HEK293 (cell line): Measurements from ENCODE around the gene SUSD2.

Source experiments
- CTCF ChIA-PET: fragments of 350-600 bp; formaldehyde crosslinking; extraction: SDS; loops from one replicate; lab custom pipeline; 2021; ENCODE audit warnings: antibody characterized with exemption; lab: Yijun Ruan, JAX
- POLR2A ChIA-PET: fragments of 300-600 bp; formaldehyde crosslinking; extraction: SDS; loops from one replicate; lab custom pipeline; 2020; ENCODE audit warnings: antibody characterized with exemption, inconsistent platforms; lab: Yijun Ruan, JAX
- H3K27ac ChIP-seq: fragments of 200-500 bp; sonication (Bioruptor generic); 2 replicates; pipeline ENCODE4 v1.5.1; 2014; ENCODE audit warnings: low read depth, low read length, control low read depth, inconsistent platforms; ENCODE audit errors: extremely low read depth
- H3K36me3 ChIP-seq, 2 experiments: fragments of 200-500 bp in 1 of 2; sonication (Bioruptor generic) in 1 of 2; 1 replicate in 1 of 2; 2 replicates in 1 of 2; pipeline ENCODE4 v1.5.1; 2014 to 2017; ENCODE audit warnings: inconsistent platforms in 2 of 2, low read length in 2 of 2; ENCODE audit not compliant: control insufficient read depth in 2 of 2, insufficient read depth in 1 of 2
- H3K4me1 ChIP-seq: fragments of 200-500 bp; sonication (Bioruptor generic); 2 replicates; pipeline ENCODE4 v1.5.1; 2014; ENCODE audit warnings: mild to moderate bottlenecking, low read length, inconsistent platforms; ENCODE audit not compliant: control insufficient read depth, insufficient read depth
- H3K4me3 ChIP-seq: 2 replicates; pipeline ENCODE4 v1.5.1; 2011; ENCODE audit warnings: low read depth, mild to moderate bottlenecking, control low read depth, low read length, moderate library complexity
- H3K9me3 ChIP-seq: fragments of 200-500 bp; sonication (Bioruptor generic); 2 replicates; pipeline ENCODE4 v1.5.1; 2014; ENCODE audit warnings: low read depth, low read length, inconsistent platforms; ENCODE audit not compliant: control insufficient read depth, insufficient read depth
- ELK4 ChIP-seq: IDR thresholded peaks from 2 replicates; pipeline ENCODE4 v1.6.1; 2011; ENCODE audit warnings: mild to moderate bottlenecking, low read depth, low read length, borderline replicate concordance
- GLIS1 ChIP-seq: fragments of 450-650 bp; formaldehyde crosslinking; IDR thresholded peaks from 2 replicates; pipeline ENCODE4 v1.5.1; 2016; ENCODE audit warnings: missing biosample characterization, missing genetic modification characterization
- GLIS2 ChIP-seq: fragments of 450-650 bp; formaldehyde crosslinking; IDR thresholded peaks from 2 replicates; pipeline ENCODE4 v1.5.1; 2016; ENCODE audit warnings: missing biosample characterization, missing genetic modification characterization
- KLF8 ChIP-seq: fragments of 450-650 bp; formaldehyde crosslinking; IDR thresholded peaks from 2 replicates; pipeline ENCODE4 v1.5.1; 2016; ENCODE audit warnings: missing biosample characterization, missing genetic modification characterization
- MYNN ChIP-seq: fragments of 450-650 bp; formaldehyde crosslinking; IDR thresholded peaks from 2 replicates; pipeline ENCODE4 v1.5.1; 2016; ENCODE audit warnings: missing biosample characterization, missing genetic modification characterization, borderline replicate concordance
- PATZ1 ChIP-seq: fragments of 450-650 bp; formaldehyde crosslinking; IDR thresholded peaks from 2 replicates; pipeline ENCODE4 v1.5.1; 2016; ENCODE audit warnings: missing biosample characterization, missing genetic modification characterization
- PRDM10 ChIP-seq: fragments of 450-650 bp; formaldehyde crosslinking; IDR thresholded peaks from 2 replicates; pipeline ENCODE4 v1.5.1; 2016; ENCODE audit warnings: missing biosample characterization, missing genetic modification characterization
- TSHZ1 ChIP-seq: fragments of 450-650 bp; formaldehyde crosslinking; IDR thresholded peaks from 2 replicates; pipeline ENCODE4 v1.5.1; 2016; ENCODE audit warnings: missing biosample characterization, missing genetic modification characterization, borderline replicate concordance
- ZIC2 ChIP-seq: fragments of 450-650 bp; formaldehyde crosslinking; IDR thresholded peaks from 2 replicates; pipeline ENCODE4 v1.5.1; 2016; ENCODE audit warnings: missing biosample characterization, missing genetic modification characterization
- ZNF132 ChIP-seq: fragments of 450-650 bp; formaldehyde crosslinking; IDR thresholded peaks from 2 replicates; pipeline ENCODE4 v1.5.1; 2017; ENCODE audit warnings: missing biosample characterization, missing genetic modification characterization, borderline replicate concordance
- ZNF211 ChIP-seq: fragments of 450-650 bp; formaldehyde crosslinking; IDR thresholded peaks from 2 replicates; pipeline ENCODE4 v1.5.1; 2016; ENCODE audit warnings: low read depth, missing biosample characterization, missing genetic modification characterization
- ZNF311 ChIP-seq: fragments of 450-650 bp; formaldehyde crosslinking; IDR thresholded peaks from 2 replicates; pipeline ENCODE4 v1.5.1; 2017; ENCODE audit warnings: missing biosample characterization, missing genetic modification characterization, borderline replicate concordance
- ZNF341 ChIP-seq: fragments of 450-650 bp; formaldehyde crosslinking; IDR thresholded peaks from 2 replicates; pipeline ENCODE4; 2016; ENCODE audit warnings: low read depth, missing biosample characterization, missing genetic modification characterization
- ZNF354C ChIP-seq: fragments of 450-650 bp; formaldehyde crosslinking; IDR thresholded peaks from 2 replicates; pipeline ENCODE4 v1.5.1; 2016; ENCODE audit warnings: missing biosample characterization, missing genetic modification characterization, low read depth, borderline replicate concordance
- ZNF549 ChIP-seq: fragments of 450-650 bp; IDR thresholded peaks from 2 replicates; pipeline ENCODE4 v1.5.1; 2018; ENCODE audit warnings: missing biosample characterization, missing genetic modification characterization, mild to moderate bottlenecking, inconsistent platforms, moderate library complexity
- ZNF560 ChIP-seq: fragments of 450-650 bp; formaldehyde crosslinking; IDR thresholded peaks from 2 replicates; pipeline ENCODE4 v1.5.1; 2017; ENCODE audit warnings: missing biosample characterization, missing genetic modification characterization, borderline replicate concordance
- ZNF791 ChIP-seq: fragments of 450-650 bp; formaldehyde crosslinking; IDR thresholded peaks from 2 replicates; pipeline ENCODE4 v1.5.1; 2016; ENCODE audit warnings: missing biosample characterization, missing genetic modification characterization

Gene SUSD2

GRCh38 chr22:24180316-24181087 is 785 bp upstream of the SUSD2 start:
- H3K4me1 ChIP-seq = peaks cover 3% of the 10 kb centered on the region; the same call in 1 of the 2 replicates
- H3K27ac ChIP-seq = no peak overlapping the region
- POLR2A ChIA-PET = interaction anchor here (1.0 kb wide), 1 partner anchor 10 kb away, joined by 3 read pairs; no protein-coding TSS in a partner anchor
- TF ChIP-seq ZNF549 (tag by site-specific recombination) (no peak), MYNN (tag by site-specific recombination) (no peak), ZNF560 (tag by site-specific recombination) (no peak), KLF8 (tag by site-specific recombination) (0 out of 2 replicates have a peak, but pooled peaks have one; percentile 14), GLIS2 (peak; percentile 18), PRDM10 (peak; percentile 46; the same call in 1 of the 2 replicates), ZNF211 (tag by site-specific recombination) (no peak), ELK4 (no peak), ZNF132 (tag by site-specific recombination) (no peak), TSHZ1 (tag by site-specific recombination) (no peak), ZNF341 (tag by site-specific recombination) (0 out of 2 replicates have a peak, but pooled peaks have one; percentile 25), PATZ1 (tag by site-specific recombination) (0 out of 2 replicates have a peak, but pooled peaks have one; percentile 27), ZNF311 (tag by site-specific recombination) (no peak), ZNF791 (tag by site-specific recombination) (no peak), ZIC2 (peak; percentile 21), ZNF354C (tag by site-specific recombination) (no peak), GLIS1 (peak; percentile 54; the same call in 1 of the 2 replicates)
- H3K36me3 ChIP-seq = peaks cover 0 to 20% of the 10 kb centered on the region in 2 experiments; a peak in 1 of 3 replicates
- no peak overlapping the region for H3K4me3 ChIP-seq
- CTCF ChIA-PET = interaction anchor here (1.0 to 7.9 kb wide), 2 partner anchors 9 to 24 kb away, joined by 4 to 114 read pairs; no protein-coding TSS in a partner anchor
- H3K9me3 ChIP-seq = no peaks in the 10 kb centered on the region
